Loucy (cell line): ENCODE data around the gene ELL.

Experiments
- CTCF ChIP-seq: fragments of 200-600 bp; sonication (generic); conservative IDR thresholded peaks from 2 replicates; pipeline ENCODE4 v1.5.1; 2014; ENCODE audit warnings: mild to moderate bottlenecking, antibody characterized with exemption, low read length
- EZH2phosphoT487 ChIP-seq: fragments of 200-600 bp; IDR thresholded peaks from 2 replicates; pipeline ENCODE4 v1.6.1; 2018; ENCODE audit warnings: antibody characterized with exemption, mild to moderate bottlenecking, moderate library complexity, borderline replicate concordance

GRCh38 chr19:18424122-18424889 is 97.6 kb downstream of the ELL start:
- TF ChIP-seq CTCF (no peak), EZH2phosphoT487 (no peak)
